Measurements from ENCODE around the gene TUBGCP2. TPM values are rescaled to one million over a fixed set of nuclear protein-coding genes. Genes with fewer than 3 reads are reported as not detected.

The TUBGCP2 gene
- total RNA-seq, 1 experiment from 2014 or later, result 52.4 TPM

- H3K27ac ChIP-seq (ENCODE audit: insufficient read length, low read depth, low read length), result no peak overlapping the region
Observed at GRCh38 chr10:133336118-133336576, 27.5 kb upstream of the TUBGCP2 start.

More at GRCh38 chr10:133336118-133336576, 27.5 kb upstream of the TUBGCP2 start:
- Histone ChIP-seq H3T11ph (ENCODE audit: low read length) (no peak overlapping the region), H3K4ac (ENCODE audit: low read depth, low read length) (no peak overlapping the region), H2BK12ac (ENCODE audit: insufficient read length, low read depth, low read length) (no peak overlapping the region), H3K79me1 (ENCODE audit: insufficient read depth, low read depth, low read length, poor library complexity, severe bottlenecking) (no peaks in the 10 kb centered on the region), H3K27me3 (ENCODE audit: insufficient read depth, low read length) (peaks cover 44% of the 10 kb centered on the region), H3K9me3 (ENCODE audit: control insufficient read depth, low read depth, low read length) (no peaks in the 10 kb centered on the region), H3K79me2 (ENCODE audit: insufficient read depth, low read length) (no peaks in the 10 kb centered on the region), H4K8ac (replicated peaks; ENCODE audit: insufficient read length, low read depth, low read length) (no peak overlapping the region), H3K56ac (ENCODE audit: insufficient read length, low read depth, low read length) (no peak overlapping the region), H4K20me1 (ENCODE audit: control insufficient read depth, insufficient read depth, insufficient read length) (no peaks in the 10 kb centered on the region), H2BK15ac (ENCODE audit: low read depth, low read length) (no peak overlapping the region), H4K5ac (ENCODE audit: insufficient read length, low read depth, low read length) (no peak overlapping the region), H3K14ac (ENCODE audit: insufficient read depth, low read length) (no peak overlapping the region), H3K23me2 (ENCODE audit: insufficient read length, low read depth, low read length, poor library complexity, severe bottlenecking) (peaks cover 9% of the 10 kb centered on the region), H3K9ac (ENCODE audit: extremely low read depth, insufficient read length, low read length) (no peak overlapping the region), H3K23ac (ENCODE audit: insufficient read length, low read depth, low read length) (no peak overlapping the region), H3K4me1 (ENCODE audit: insufficient read depth, low read length) (no peaks in the 10 kb centered on the region), H4K91ac (ENCODE audit: insufficient read length, low read depth, low read length) (no peak overlapping the region), H2AFZ (ENCODE audit: low read length) (no peak overlapping the region), H2BK20ac (ENCODE audit: low read depth, low read length, poor library complexity, severe bottlenecking) (no peak overlapping the region), H2BK120ac (ENCODE audit: low read depth, low read length, poor library complexity, severe bottlenecking) (no peak overlapping the region), H3K18ac (ENCODE audit: insufficient read length, low read depth, low read length) (no peak overlapping the region), H2BK5ac (ENCODE audit: insufficient read length, low read length) (no peak overlapping the region), H2AK5ac (ENCODE audit: insufficient read length, low read length) (no peak overlapping the region), H3K4me2 (ENCODE audit: insufficient read depth, insufficient read length, low read length) (no peak overlapping the region)
- Mint-ChIP-seq H3K9me3 (peaks cover 13% of the 10 kb centered on the region in 2 experiments), H3K4me1 (peaks cover 0 to 2% of the 10 kb centered on the region in 2 experiments; a peak in 1 of 4 replicates), H3K4me3 (no peak overlapping the region), H3K27me3 (ENCODE audit: low read depth) (peaks cover 41% of the 10 kb centered on the region), H3K27ac (no peak overlapping the region), H3K36me3 (ENCODE audit: insufficient read depth in 1 of 3, low read depth in 3 of 3) (no peaks in the 10 kb centered on the region)
- WGBS (ENCODE audit: extremely low coverage, insufficient read length, low lambda C conversion rate), result no CpG with 5 or more reads among the region's 41 CpGs
- DNase-seq, result no peak
- TF ChIP-seq CTCF (conservative IDR thresholded peaks at IDR 0.05), result no peak

All from H9 (cell line).